ENCODE measurements around the gene TSKU. TPM values are rescaled to one million over a fixed set of nuclear protein-coding genes. Genes with fewer than 3 reads are reported as not detected.

Gene TSKU
- total RNA-seq, 2 experiments from 2014 or later = 0.35 to 0.38 TPM

GRCh38 chr11:76767659-76768058 is 15.5 kb upstream of the TSKU start:
- intact Hi-C loops (cut with micrococcal nuclease) = no loop called here
- Mint-ChIP-seq H3K4me3 (no peak overlapping the region), H3K27me3 (ENCODE audit: low read depth) (no peaks in the 10 kb centered on the region), H3K36me3 (ENCODE audit: low read depth) (no peaks in the 10 kb centered on the region), H3K4me1 (ENCODE audit: low read depth) (peaks cover 13% of the 10 kb centered on the region), H3K9me3 (no peaks in the 10 kb centered on the region), H3K27ac (no peak overlapping the region)
- CTCF ChIA-PET = no interaction called here
- DNase-seq = no peak

GRCh38 chr11:76768088-76768908 is 14.9 kb upstream of the TSKU start:
- Mint-ChIP-seq H3K27me3 (ENCODE audit: low read depth) (no peaks in the 10 kb centered on the region), H3K36me3 (ENCODE audit: low read depth) (no peaks in the 10 kb centered on the region), H3K4me3 (no peak overlapping the region), H3K27ac (no peak overlapping the region), H3K9me3 (no peaks in the 10 kb centered on the region), H3K4me1 (ENCODE audit: low read depth) (peaks cover 13% of the 10 kb centered on the region)
- CTCF ChIA-PET = no interaction called here
- intact Hi-C loops (cut with micrococcal nuclease) = no loop called here
- peak; percentile 35 for DNase-seq

GRCh38 chr11:76768909-76769560 is 14.1 kb upstream of the TSKU start:
- CTCF ChIA-PET = no interaction called here
- H3K36me3 Mint-ChIP-seq (ENCODE audit: low read depth) = no peaks in the 10 kb centered on the region
- no peak overlapping the region for H3K27ac Mint-ChIP-seq
- intact Hi-C loops (cut with micrococcal nuclease) = no loop called here
- no peak for DNase-seq
- no peaks in the 10 kb centered on the region for H3K9me3 Mint-ChIP-seq
- H3K4me1 Mint-ChIP-seq (ENCODE audit: low read depth) = peaks cover 13% of the 10 kb centered on the region
- no peak overlapping the region for H3K4me3 Mint-ChIP-seq
- no peaks in the 10 kb centered on the region for H3K27me3 Mint-ChIP-seq (ENCODE audit: low read depth)

GRCh38 chr11:76769645-76770586 is 13.2 kb upstream of the TSKU start:
- Mint-ChIP-seq H3K27ac (no peak overlapping the region), H3K27me3 (ENCODE audit: low read depth) (no peaks in the 10 kb centered on the region), H3K36me3 (ENCODE audit: low read depth) (no peaks in the 10 kb centered on the region), H3K9me3 (no peaks in the 10 kb centered on the region), H3K4me3 (no peak overlapping the region), H3K4me1 (ENCODE audit: low read depth) (peaks cover 13% of the 10 kb centered on the region)
- DNase-seq = no peak
- CTCF ChIA-PET = interaction anchor here (0.6 to 1.6 kb wide), 3 partner anchors 36 to 1362 kb away, joined by 3 to 4 read pairs (median 4); no protein-coding TSS in a partner anchor
- intact Hi-C loops (cut with micrococcal nuclease) = no loop called here

GRCh38 chr11:76770642-76771445 is 12.3 kb upstream of the TSKU start:
- no peak for DNase-seq
- Mint-ChIP-seq H3K4me3 (no peak overlapping the region), H3K9me3 (no peaks in the 10 kb centered on the region), H3K27ac (no peak overlapping the region), H3K4me1 (ENCODE audit: low read depth) (peaks cover 13% of the 10 kb centered on the region), H3K36me3 (ENCODE audit: low read depth) (no peaks in the 10 kb centered on the region), H3K27me3 (ENCODE audit: low read depth) (no peaks in the 10 kb centered on the region)
- intact Hi-C loops (cut with micrococcal nuclease) = no loop called here
- CTCF ChIA-PET = interaction anchor here (1.3 to 1.6 kb wide), 2 partner anchors 37 kb away, joined by 4 read pairs; no protein-coding TSS in a partner anchor

GRCh38 chr11:76771446-76772099 is 11.6 kb upstream of the TSKU start:
- Mint-ChIP-seq H3K4me3 (no peak overlapping the region), H3K9me3 (peaks cover 4% of the 10 kb centered on the region), H3K27me3 (ENCODE audit: low read depth) (no peaks in the 10 kb centered on the region), H3K36me3 (ENCODE audit: low read depth) (no peaks in the 10 kb centered on the region), H3K27ac (no peak overlapping the region), H3K4me1 (ENCODE audit: low read depth) (peaks cover 13% of the 10 kb centered on the region)
- intact Hi-C loops (cut with micrococcal nuclease) = no loop called here
- DNase-seq = no peak
- CTCF ChIA-PET = interaction anchor here (1.6 kb wide), 1 partner anchor 36 kb away, joined by 4 read pairs; no protein-coding TSS in a partner anchor

- H3K4me1 Mint-ChIP-seq (ENCODE audit: low read depth) = peaks cover 13% of the 10 kb centered on the region
- H3K36me3 Mint-ChIP-seq (ENCODE audit: low read depth) = peaks cover 3% of the 10 kb centered on the region
- no peak overlapping the region for H3K4me3 Mint-ChIP-seq
- intact Hi-C loops (cut with micrococcal nuclease) = no loop called here
- no peak for DNase-seq
- no peak overlapping the region for H3K27ac Mint-ChIP-seq
- CTCF ChIA-PET = no interaction called here
- peaks cover 11% of the 10 kb centered on the region for H3K9me3 Mint-ChIP-seq
- H3K27me3 Mint-ChIP-seq (ENCODE audit: low read depth) = no peaks in the 10 kb centered on the region
Observed at GRCh38 chr11:76772100-76772782, 10.9 kb upstream of the TSKU start.

- Mint-ChIP-seq H3K4me3 (no peak overlapping the region), H3K9me3 (peaks cover 15% of the 10 kb centered on the region), H3K27ac (no peak overlapping the region), H3K36me3 (ENCODE audit: low read depth) (peaks cover 6% of the 10 kb centered on the region), H3K4me1 (ENCODE audit: low read depth) (peaks cover 12% of the 10 kb centered on the region), H3K27me3 (ENCODE audit: low read depth) (no peaks in the 10 kb centered on the region)
- CTCF ChIA-PET = no interaction called here
- no peak for DNase-seq
- intact Hi-C loops (cut with micrococcal nuclease) = no loop called here
Observed at GRCh38 chr11:76772783-76773106, 10.4 kb upstream of the TSKU start.

GRCh38 chr11:76773921-76774361 is 9.2 kb upstream of the TSKU start:
- intact Hi-C loops (cut with micrococcal nuclease) = no loop called here
- CTCF ChIA-PET = interaction anchor here (1.1 to 1.5 kb wide), 2 partner anchors 40 to 52 kb away, joined by 3 to 5 read pairs; no protein-coding TSS in a partner anchor
- Mint-ChIP-seq H3K27ac (no peak overlapping the region), H3K27me3 (ENCODE audit: low read depth) (peaks cover 6% of the 10 kb centered on the region), H3K36me3 (ENCODE audit: low read depth) (peaks cover 6% of the 10 kb centered on the region), H3K4me3 (no peak overlapping the region), H3K9me3 (peaks cover 17% of the 10 kb centered on the region), H3K4me1 (ENCODE audit: low read depth) (no peaks in the 10 kb centered on the region)
- no peak for DNase-seq

GRCh38 chr11:76776472-76776871 is 6.7 kb upstream of the TSKU start:
- peaks cover 13% of the 10 kb centered on the region for H3K27me3 Mint-ChIP-seq (ENCODE audit: low read depth)
- intact Hi-C loops (cut with micrococcal nuclease) = no loop called here
- DNase-seq = no peak
- no peak overlapping the region for H3K27ac Mint-ChIP-seq
- H3K4me3 Mint-ChIP-seq = no peak overlapping the region
- no peaks in the 10 kb centered on the region for H3K4me1 Mint-ChIP-seq (ENCODE audit: low read depth)
- CTCF ChIA-PET = no interaction called here
- H3K9me3 Mint-ChIP-seq = peaks cover 17% of the 10 kb centered on the region
- H3K36me3 Mint-ChIP-seq (ENCODE audit: low read depth) = peaks cover 6% of the 10 kb centered on the region

- H3K4me3 Mint-ChIP-seq = no peak overlapping the region
- no peaks in the 10 kb centered on the region for H3K4me1 Mint-ChIP-seq (ENCODE audit: low read depth)
- H3K36me3 Mint-ChIP-seq (ENCODE audit: low read depth) = peaks cover 6% of the 10 kb centered on the region
- DNase-seq = no peak
- H3K27me3 Mint-ChIP-seq (ENCODE audit: low read depth) = peaks cover 13% of the 10 kb centered on the region
- no peak overlapping the region for H3K27ac Mint-ChIP-seq
- intact Hi-C loops (cut with micrococcal nuclease) = no loop called here
- H3K9me3 Mint-ChIP-seq = peaks cover 17% of the 10 kb centered on the region
- CTCF ChIA-PET = no interaction called here
Observed at GRCh38 chr11:76777305-76777704, 5.9 kb upstream of the TSKU start.

Measured in activated naive CD4-positive, alpha-beta T cell treated with anti-CD3 and anti-CD28 coated beads for 36 hours (primary cell).